SK-N-SH (cell line): Measurements from ENCODE around the gene ALOX15. TPM values are rescaled to one million over a fixed set of nuclear protein-coding genes. Genes with fewer than 3 reads are reported as not detected.

ENCODE experiments used
- CTCF ChIA-PET: fragments of 300-600, 350-600 bp; formaldehyde crosslinking; extraction: SDS; loops from one replicate; lab custom pipeline; 2021; lab: Yijun Ruan, JAX
- POLR2A ChIA-PET: fragments of 350-600 bp; sonication (Branson Sonifier 250); formaldehyde crosslinking; extraction: SDS; loops from one replicate; lab custom pipeline; 2020; ENCODE audit warnings: antibody characterized with exemption, inconsistent platforms; lab: Yijun Ruan, JAX
- DNase-seq: peaks from one replicate; pipeline ENCODE4 v3.0.0; 2012
- H2AFZ ChIP-seq: fragments of 200-600 bp; sonication (generic); 2 replicates; pipeline ENCODE4 v1.8.1; 2016; ENCODE audit warnings: antibody characterized with exemption, mild to moderate bottlenecking, low read depth
- H3F3A ChIP-seq: fragments of 200-600 bp; sonication (generic); replicated peaks from 2 replicates; pipeline ENCODE3; 2016; ENCODE audit warnings: antibody characterized with exemption, mild to moderate bottlenecking; ENCODE audit not compliant: insufficient read depth
- H3K27ac ChIP-seq, 2 experiments: fragments of 200-500 bp in 1 of 2; fragments of 200-600 bp in 1 of 2; sonication (Bioruptor generic) in 1 of 2; sonication (generic), shearing (Covaris generic) in 1 of 2; 2 replicates each; pipeline versions ENCODE4 v1.5.1 to v1.6.1; 2014 to 2016; ENCODE audit warnings: low read depth in 2 of 2, inconsistent platforms in 1 of 2, low read length in 1 of 2, mild to moderate bottlenecking in 1 of 2, mixed read lengths in 1 of 2
- H3K27me3 ChIP-seq: fragments of 200-600 bp; sonication (generic), shearing (Covaris generic); 2 replicates; pipeline ENCODE4 v1.6.1; 2016; ENCODE audit warnings: mixed run types; ENCODE audit not compliant: insufficient read depth
- H3K36me3 ChIP-seq, 2 experiments: fragments of 200-500 bp in 1 of 2; fragments of 200-600 bp in 1 of 2; sonication (Bioruptor generic) in 1 of 2; sonication (generic) in 1 of 2; replicated peaks in 1 of 2; 2 replicates each; pipeline versions ENCODE3 to v1.5.1; 2014 to 2016; ENCODE audit warnings: low read length in 1 of 2, mild to moderate bottlenecking in 1 of 2; ENCODE audit not compliant: insufficient read depth in 2 of 2, control insufficient read depth in 1 of 2
- H3K4me1 ChIP-seq, 2 experiments: fragments of 200-500 bp in 1 of 2; fragments of 200-600 bp in 1 of 2; sonication (Bioruptor generic) in 1 of 2; sonication (generic), shearing (Covaris generic) in 1 of 2; 2 replicates each; pipeline versions ENCODE4 v1.5.1 to v1.6.1; 2014 to 2016; ENCODE audit warnings: low read depth in 1 of 2, low read length in 1 of 2, mixed run types in 1 of 2; ENCODE audit not compliant: insufficient read depth in 2 of 2, control insufficient read depth in 1 of 2
- H3K4me2 ChIP-seq: fragments of 200-600 bp; sonication (generic), shearing (Covaris generic); 2 replicates; pipeline ENCODE4 v1.6.1; 2017; ENCODE audit warnings: mixed run types
- H3K4me3 ChIP-seq, 2 experiments: fragments of 200-500 bp in 1 of 2; fragments of 200-600 bp in 1 of 2; sonication (Bioruptor generic) in 1 of 2; sonication (generic), shearing (Covaris generic) in 1 of 2; 2 replicates each; pipeline versions ENCODE4 v1.5.1 to v1.8.1; 2014 to 2016; ENCODE audit warnings: low read depth in 2 of 2, inconsistent platforms in 1 of 2, low read length in 1 of 2, mild to moderate bottlenecking in 1 of 2, mixed read lengths in 1 of 2, moderate library complexity in 1 of 2
- H3K79me2 ChIP-seq: fragments of 200-600 bp; sonication (generic); 2 replicates; pipeline ENCODE4 v1.8.1; 2017; ENCODE audit warnings: mild to moderate bottlenecking; ENCODE audit not compliant: insufficient read depth
- H3K9ac ChIP-seq: fragments of 200-600 bp; sonication (generic); 2 replicates; pipeline ENCODE4 v1.6.1; 2017; ENCODE audit warnings: mixed run types
- H3K9me2 ChIP-seq: fragments of 200-600 bp; sonication (generic); 2 replicates; pipeline ENCODE4 v1.6.1; 2017; ENCODE audit warnings: mixed run types
- H3K9me3 ChIP-seq: fragments of 200-600 bp; sonication (generic); 2 replicates; pipeline ENCODE4 v1.6.1; 2017; ENCODE audit warnings: mixed run types, mild to moderate bottlenecking, moderate library complexity
- H4K20me1 ChIP-seq: fragments of 200-600 bp; sonication (generic); 2 replicates; pipeline ENCODE4 v1.6.1; 2017; ENCODE audit warnings: mild to moderate bottlenecking, mixed run types; ENCODE audit not compliant: insufficient read depth
- EP300 ChIP-seq, 2 experiments: IDR thresholded peaks; 2 replicates each; pipeline versions ENCODE4 v1.4.0 to v1.6.1; 2012; ENCODE audit warnings: borderline replicate concordance in 1 of 2, low read depth in 1 of 2, low read length in 1 of 2
- FOSL2 ChIP-seq: IDR thresholded peaks from 2 replicates; pipeline ENCODE4 v1.4.0; 2012; ENCODE audit warnings: low read depth, mild to moderate bottlenecking, moderate library complexity, borderline replicate concordance
- FOXJ3 ChIP-seq: sonication (generic); formaldehyde crosslinking; IDR thresholded peaks from 2 replicates; pipeline ENCODE4 v1.5.1; 2020; ENCODE audit warnings: mild to moderate bottlenecking, missing genetic modification reagents
- FOXM1 ChIP-seq: IDR thresholded peaks from 2 replicates; pipeline ENCODE4 v1.4.0; 2012; ENCODE audit warnings: low read depth, mild to moderate bottlenecking
- GABPA ChIP-seq: IDR thresholded peaks from 2 replicates; pipeline ENCODE4 v1.4.0; 2012; ENCODE audit warnings: low read depth, mild to moderate bottlenecking
- IRF3 ChIP-seq: fragments of 150-350 bp; IDR thresholded peaks from 2 replicates; pipeline ENCODE4 v1.6.1; 2016; ENCODE audit warnings: mild to moderate bottlenecking, low read depth, low read length
- JUND ChIP-seq: IDR thresholded peaks from 2 replicates; pipeline ENCODE4 v1.4.0; 2012
- MEF2A ChIP-seq: IDR thresholded peaks from 2 replicates; pipeline ENCODE4 v1.4.0; 2012; ENCODE audit warnings: low read depth, borderline replicate concordance
- NRF1 ChIP-seq: IDR thresholded peaks from 2 replicates; pipeline ENCODE4 v1.6.1; 2012; ENCODE audit warnings: low read depth, mild to moderate bottlenecking, low read length
- POLR2AphosphoS5 ChIP-seq: IDR thresholded peaks from 2 replicates; pipeline ENCODE4 v1.6.1; 2012; ENCODE audit warnings: low read depth, low read length
- RAD21 ChIP-seq: IDR thresholded peaks from 2 replicates; pipeline ENCODE4 v1.6.1; 2012; ENCODE audit warnings: mild to moderate bottlenecking, low read length
- RFX5 ChIP-seq: IDR thresholded peaks from 2 replicates; pipeline ENCODE4 v1.6.1; 2012; ENCODE audit warnings: mild to moderate bottlenecking, improper control_type of control experiment, low read length
- RXRA ChIP-seq: IDR thresholded peaks from 2 replicates; pipeline ENCODE4 v1.4.0; 2012; ENCODE audit warnings: low read depth, mild to moderate bottlenecking, borderline replicate concordance
- SIN3A ChIP-seq: IDR thresholded peaks from 2 replicates; pipeline ENCODE4 v1.6.1; 2012; ENCODE audit warnings: low read depth, mild to moderate bottlenecking, low read length, moderate library complexity, borderline replicate concordance
- TAF1 ChIP-seq: IDR thresholded peaks from 2 replicates; pipeline ENCODE4 v1.6.1; 2012; ENCODE audit warnings: low read depth, mild to moderate bottlenecking, low read length, moderate library complexity, borderline replicate concordance
- TEAD4 ChIP-seq: IDR thresholded peaks from 2 replicates; pipeline ENCODE4 v1.4.0; 2012; ENCODE audit warnings: mild to moderate bottlenecking, borderline replicate concordance; ENCODE audit not compliant: insufficient read depth
- USF1 ChIP-seq: IDR thresholded peaks from 2 replicates; pipeline ENCODE4 v1.4.0; 2012; ENCODE audit warnings: low read depth, borderline replicate concordance
- YY1 ChIP-seq: IDR thresholded peaks from 2 replicates; pipeline ENCODE4 v1.4.0; 2012; ENCODE audit warnings: low read depth, mild to moderate bottlenecking
- WGBS: methylation state at CpG from one replicate; pipeline ENCODE4 v1.1.6; 2017; ENCODE audit warnings: low lambda C conversion rate; 5-methylcytosine and 5-hydroxymethylcytosine counted together
- polyA plus RNA-seq, 3 experiments: library from polyadenylated mRNA; depleted of rRNA; stranded (reverse); fragments of >200 nt; gene quantifications; 2 replicates each; pipeline ENCODE4 v1.2.3, GENCODE V29; 2012
- TF ChIP-seq, protein P1 (sequence below): IDR thresholded peaks from 2 replicates; pipeline ENCODE4 v1.6.1; 2012; ENCODE audit warnings: mild to moderate bottlenecking, low read depth, low read length, moderate library complexity
- TF ChIP-seq, protein P2 (sequence below): fragments of 150-350 bp; IDR thresholded peaks from 2 replicates; pipeline ENCODE4 v1.6.1; 2017; ENCODE audit warnings: antibody characterized with exemption, low read length, low read depth, borderline replicate concordance

ALOX15 gene
- polyA plus RNA-seq, 1 of the 3 experiments (the other 2 are of a cell fraction) = not detected

DNA sequence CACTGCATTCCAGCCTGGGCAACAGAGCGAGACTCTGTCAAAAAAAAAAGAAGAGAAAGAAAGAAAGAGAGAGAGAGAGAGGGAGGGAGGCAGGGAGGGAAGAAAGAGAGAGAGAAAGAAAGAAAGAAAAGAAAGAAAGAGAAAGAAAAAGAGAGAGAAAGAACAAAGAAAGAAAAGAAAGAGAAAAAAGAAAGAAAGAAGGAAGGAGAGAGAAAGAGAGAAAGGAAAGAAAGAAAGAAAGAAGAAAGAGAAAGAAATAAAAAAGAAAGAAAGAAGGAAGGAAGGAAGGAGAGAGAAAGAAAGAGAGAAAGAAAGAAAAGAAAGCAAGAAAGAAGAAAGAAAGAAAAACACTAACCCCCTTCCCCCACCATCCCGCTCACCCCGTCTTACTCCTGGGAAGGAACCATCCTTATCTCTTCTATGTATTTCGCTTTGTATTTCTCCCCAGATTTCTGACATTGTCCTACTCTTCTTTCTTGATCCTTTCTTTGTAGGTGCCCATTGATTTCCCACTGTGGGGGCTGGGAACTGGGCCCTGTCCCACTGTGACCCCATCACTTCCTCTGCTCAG lies 20.9 kb downstream of the ALOX15 start:
- H3F3A ChIP-seq = no peaks in the 10 kb centered on the region
- no peak for DNase-seq
- 72% methylated on average over 4 of the region's 4 CpGs for WGBS
- no peak for TF ChIP-seq SIN3A
- TF ChIP-seq, protein P1, sequence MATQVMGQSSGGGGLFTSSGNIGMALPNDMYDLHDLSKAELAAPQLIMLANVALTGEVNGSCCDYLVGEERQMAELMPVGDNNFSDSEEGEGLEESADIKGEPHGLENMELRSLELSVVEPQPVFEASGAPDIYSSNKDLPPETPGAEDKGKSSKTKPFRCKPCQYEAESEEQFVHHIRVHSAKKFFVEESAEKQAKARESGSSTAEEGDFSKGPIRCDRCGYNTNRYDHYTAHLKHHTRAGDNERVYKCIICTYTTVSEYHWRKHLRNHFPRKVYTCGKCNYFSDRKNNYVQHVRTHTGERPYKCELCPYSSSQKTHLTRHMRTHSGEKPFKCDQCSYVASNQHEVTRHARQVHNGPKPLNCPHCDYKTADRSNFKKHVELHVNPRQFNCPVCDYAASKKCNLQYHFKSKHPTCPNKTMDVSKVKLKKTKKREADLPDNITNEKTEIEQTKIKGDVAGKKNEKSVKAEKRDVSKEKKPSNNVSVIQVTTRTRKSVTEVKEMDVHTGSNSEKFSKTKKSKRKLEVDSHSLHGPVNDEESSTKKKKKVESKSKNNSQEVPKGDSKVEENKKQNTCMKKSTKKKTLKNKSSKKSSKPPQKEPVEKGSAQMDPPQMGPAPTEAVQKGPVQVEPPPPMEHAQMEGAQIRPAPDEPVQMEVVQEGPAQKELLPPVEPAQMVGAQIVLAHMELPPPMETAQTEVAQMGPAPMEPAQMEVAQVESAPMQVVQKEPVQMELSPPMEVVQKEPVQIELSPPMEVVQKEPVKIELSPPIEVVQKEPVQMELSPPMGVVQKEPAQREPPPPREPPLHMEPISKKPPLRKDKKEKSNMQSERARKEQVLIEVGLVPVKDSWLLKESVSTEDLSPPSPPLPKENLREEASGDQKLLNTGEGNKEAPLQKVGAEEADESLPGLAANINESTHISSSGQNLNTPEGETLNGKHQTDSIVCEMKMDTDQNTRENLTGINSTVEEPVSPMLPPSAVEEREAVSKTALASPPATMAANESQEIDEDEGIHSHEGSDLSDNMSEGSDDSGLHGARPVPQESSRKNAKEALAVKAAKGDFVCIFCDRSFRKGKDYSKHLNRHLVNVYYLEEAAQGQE = no peak
- no peak for TF ChIP-seq MEF2A
- no peak for TF ChIP-seq NRF1
- TF ChIP-seq USF1 = no peak
- no peak for TF ChIP-seq FOXM1
- no peak for TF ChIP-seq RAD21
- no peak for TF ChIP-seq RXRA
- TF ChIP-seq, protein P2, sequence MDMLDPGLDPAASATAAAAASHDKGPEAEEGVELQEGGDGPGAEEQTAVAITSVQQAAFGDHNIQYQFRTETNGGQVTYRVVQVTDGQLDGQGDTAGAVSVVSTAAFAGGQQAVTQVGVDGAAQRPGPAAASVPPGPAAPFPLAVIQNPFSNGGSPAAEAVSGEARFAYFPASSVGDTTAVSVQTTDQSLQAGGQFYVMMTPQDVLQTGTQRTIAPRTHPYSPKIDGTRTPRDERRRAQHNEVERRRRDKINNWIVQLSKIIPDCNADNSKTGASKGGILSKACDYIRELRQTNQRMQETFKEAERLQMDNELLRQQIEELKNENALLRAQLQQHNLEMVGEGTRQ = no peak
- TF ChIP-seq TEAD4 = no peak
- TF ChIP-seq POLR2AphosphoS5 = no peak
- no peak for TF ChIP-seq YY1
- TF ChIP-seq GABPA = no peak
- no peak for TF ChIP-seq TAF1
- TF ChIP-seq IRF3 = no peak
- TF ChIP-seq EP300 (IDR thresholded peaks at IDR 0.05; ENCODE audit: borderline replicate concordance in 1 of 2, low read depth in 1 of 2, low read length in 1 of 2) = no peak
- TF ChIP-seq FOSL2 = no peak
- no peak for TF ChIP-seq RFX5
- TF ChIP-seq FOXJ3 (CRISPR knock-in tag) = no peak
- TF ChIP-seq JUND = no peak
- no peak overlapping the region for H3K4me2 ChIP-seq
- H3K9ac ChIP-seq = no peak overlapping the region
- no peaks in the 10 kb centered on the region for H3K36me3 ChIP-seq
- no peak overlapping the region for H2AFZ ChIP-seq
- 0 out of 2 replicates have a peak, but pooled peaks cover 6% of the 10 kb centered on the region for H3K9me3 ChIP-seq
- POLR2A ChIA-PET = no interaction called here
- no peaks in the 10 kb centered on the region for H3K79me2 ChIP-seq
- H3K9me2 ChIP-seq = no peaks in the 10 kb centered on the region
- H3K27me3 ChIP-seq = peaks cover 20% of the 10 kb centered on the region; the same call in 1 of the 2 replicates
- CTCF ChIA-PET = interaction anchor here (0.8 to 7.1 kb wide), 2 partner anchors 53 to 54 kb away, joined by 4 to 237 read pairs; no protein-coding TSS in a partner anchor
- no peaks in the 10 kb centered on the region for H4K20me1 ChIP-seq
- H3K27ac ChIP-seq = no peak overlapping the region
- H3K4me3 ChIP-seq = no peak overlapping the region
- no peaks in the 10 kb centered on the region; a peak in 1 of 4 replicates for H3K4me1 ChIP-seq
